ENCODE measurements around the gene SLBP.

- TF ChIP-seq CTCF (conservative IDR thresholded peaks at IDR 0.05) (no peak), ZFX (IDR thresholded peaks at IDR 0.05) (no peak)
Measured at GRCh38 chr4:1655676-1656075, 56.4 kb downstream of the SLBP start.
